ENCODE data around the gene AQP9.
"Not testable (repeated sequence)": the region's sequence is repeated elsewhere in the genome, so short reads cannot be mapped to it uniquely, and the experiment has no call there.

Gene AQP9

GRCh38 chr15:58110999-58111717 is 27.0 kb upstream of the AQP9 start:
- H3K9ac ChIP-seq (ENCODE audit: low read length) = no peak overlapping the region
- no peak overlapping the region for H3K4me2 ChIP-seq (ENCODE audit: low read length)
- no peaks in the 10 kb centered on the region for H3K36me3 ChIP-seq (ENCODE audit: insufficient read depth, low read length)
- no peaks in the 10 kb centered on the region for H3K4me1 ChIP-seq (ENCODE audit: insufficient read depth, low read length, severe bottlenecking)
- H3K4me3 ChIP-seq (ENCODE audit: low read depth, low read length, poor library complexity, severe bottlenecking) = no peak overlapping the region
- no peak overlapping the region for H2AFZ ChIP-seq (ENCODE audit: low read length)
- no peak overlapping the region for H3K27ac ChIP-seq (ENCODE audit: low read depth, low read length, poor library complexity, severe bottlenecking)
- no peaks in the 10 kb centered on the region for H3K9me2 ChIP-seq (ENCODE audit: low read depth, low read length)
- no peaks in the 10 kb centered on the region for H3F3A ChIP-seq (ENCODE audit: insufficient read depth, low read length)
- no peaks in the 10 kb centered on the region for H3K27me3 ChIP-seq (ENCODE audit: insufficient read depth, low read length)
- no peaks in the 10 kb centered on the region for H4K20me1 ChIP-seq (ENCODE audit: insufficient read depth, low read length)
- no peaks in the 10 kb centered on the region for H3K79me2 ChIP-seq (ENCODE audit: insufficient read depth, low read length)
- TF ChIP-seq EZH2 (IDR thresholded peaks at IDR 0.05; ENCODE audit: borderline replicate concordance, low read length) = no peak
- TF ChIP-seq, protein P1, sequence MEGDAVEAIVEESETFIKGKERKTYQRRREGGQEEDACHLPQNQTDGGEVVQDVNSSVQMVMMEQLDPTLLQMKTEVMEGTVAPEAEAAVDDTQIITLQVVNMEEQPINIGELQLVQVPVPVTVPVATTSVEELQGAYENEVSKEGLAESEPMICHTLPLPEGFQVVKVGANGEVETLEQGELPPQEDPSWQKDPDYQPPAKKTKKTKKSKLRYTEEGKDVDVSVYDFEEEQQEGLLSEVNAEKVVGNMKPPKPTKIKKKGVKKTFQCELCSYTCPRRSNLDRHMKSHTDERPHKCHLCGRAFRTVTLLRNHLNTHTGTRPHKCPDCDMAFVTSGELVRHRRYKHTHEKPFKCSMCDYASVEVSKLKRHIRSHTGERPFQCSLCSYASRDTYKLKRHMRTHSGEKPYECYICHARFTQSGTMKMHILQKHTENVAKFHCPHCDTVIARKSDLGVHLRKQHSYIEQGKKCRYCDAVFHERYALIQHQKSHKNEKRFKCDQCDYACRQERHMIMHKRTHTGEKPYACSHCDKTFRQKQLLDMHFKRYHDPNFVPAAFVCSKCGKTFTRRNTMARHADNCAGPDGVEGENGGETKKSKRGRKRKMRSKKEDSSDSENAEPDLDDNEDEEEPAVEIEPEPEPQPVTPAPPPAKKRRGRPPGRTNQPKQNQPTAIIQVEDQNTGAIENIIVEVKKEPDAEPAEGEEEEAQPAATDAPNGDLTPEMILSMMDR (IDR thresholded peaks at IDR 0.05; ENCODE audit: low read length) = no peak
- no peaks in the 10 kb centered on the region for H3K9me3 ChIP-seq (ENCODE audit: low read length)

DNA sequence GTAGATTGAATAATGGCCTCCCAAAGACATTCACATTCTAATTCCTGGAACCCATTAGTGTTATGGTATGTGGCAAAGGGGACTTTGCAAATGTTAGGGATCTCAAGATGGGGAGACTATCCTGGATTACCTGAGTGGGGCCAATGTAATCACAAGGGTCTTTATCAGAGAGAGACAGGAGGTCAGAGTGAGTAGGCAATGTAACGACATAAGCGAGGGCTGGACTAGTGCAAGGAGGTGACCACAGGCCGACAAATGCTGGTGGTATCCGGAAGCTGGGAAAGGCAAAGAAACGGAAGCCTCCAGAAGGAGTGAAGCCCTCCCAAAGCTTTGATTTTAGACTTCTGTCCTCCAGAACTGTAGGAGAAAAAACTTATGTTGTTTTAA is 26.5 kb upstream of the AQP9 start:
- Histone ChIP-seq H2AFZ (ENCODE audit: low read length) (no peak overlapping the region), H3K27me3 (ENCODE audit: insufficient read depth, low read length) (no peaks in the 10 kb centered on the region), H3K9me2 (ENCODE audit: low read depth, low read length) (no peaks in the 10 kb centered on the region), H3K4me1 (ENCODE audit: insufficient read depth, low read length, severe bottlenecking) (no peaks in the 10 kb centered on the region), H3K27ac (ENCODE audit: low read depth, low read length, poor library complexity, severe bottlenecking) (no peak overlapping the region), H4K20me1 (ENCODE audit: insufficient read depth, low read length) (no peaks in the 10 kb centered on the region), H3K4me2 (ENCODE audit: low read length) (no peak overlapping the region), H3K79me2 (ENCODE audit: insufficient read depth, low read length) (no peaks in the 10 kb centered on the region), H3K9me3 (ENCODE audit: low read length) (no peaks in the 10 kb centered on the region), H3K9ac (ENCODE audit: low read length) (no peak overlapping the region), H3K4me3 (ENCODE audit: low read depth, low read length, poor library complexity, severe bottlenecking) (no peak overlapping the region), H3K36me3 (ENCODE audit: insufficient read depth, low read length) (no peaks in the 10 kb centered on the region), H3F3A (ENCODE audit: insufficient read depth, low read length) (no peaks in the 10 kb centered on the region)
- TF ChIP-seq EZH2 (IDR thresholded peaks at IDR 0.05; ENCODE audit: borderline replicate concordance, low read length) = no peak
- TF ChIP-seq, protein P1 (IDR thresholded peaks at IDR 0.05; ENCODE audit: low read length) = no peak

DNA sequence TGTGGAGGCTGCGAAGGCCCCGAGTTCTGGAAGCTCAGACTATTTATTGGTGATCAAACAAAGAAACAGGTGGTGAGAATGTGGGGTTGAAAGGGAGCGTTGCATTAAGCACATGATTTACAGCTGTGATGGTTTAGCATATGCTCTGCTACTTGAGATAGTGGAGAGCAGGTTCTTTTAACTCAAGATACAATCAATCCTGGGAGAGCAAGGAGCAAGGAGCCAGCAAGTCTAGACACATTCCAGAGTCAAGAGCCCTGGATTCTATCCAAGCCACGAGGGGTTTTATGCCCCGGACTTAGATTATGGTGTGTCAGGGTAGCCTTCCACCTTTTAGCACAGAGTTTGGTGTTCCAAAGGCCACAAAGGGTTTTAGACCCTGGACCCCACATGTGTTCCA is 24.8 kb upstream of the AQP9 start:
- not testable (repeated sequence) for H3K36me3 ChIP-seq (ENCODE audit: insufficient read depth, low read length); H2AFZ ChIP-seq (ENCODE audit: low read length); H3K79me2 ChIP-seq (ENCODE audit: insufficient read depth, low read length); H3K27ac ChIP-seq (ENCODE audit: low read depth, low read length, poor library complexity, severe bottlenecking); H3K9me3 ChIP-seq (ENCODE audit: low read length); H3K4me2 ChIP-seq (ENCODE audit: low read length); H3K9ac ChIP-seq (ENCODE audit: low read length); H3K4me3 ChIP-seq (ENCODE audit: low read depth, low read length, poor library complexity, severe bottlenecking); H3F3A ChIP-seq (ENCODE audit: insufficient read depth, low read length); H3K4me1 ChIP-seq (ENCODE audit: insufficient read depth, low read length, severe bottlenecking); H4K20me1 ChIP-seq (ENCODE audit: insufficient read depth, low read length); H3K27me3 ChIP-seq (ENCODE audit: insufficient read depth, low read length); H3K9me2 ChIP-seq (ENCODE audit: low read depth, low read length)

DNA sequence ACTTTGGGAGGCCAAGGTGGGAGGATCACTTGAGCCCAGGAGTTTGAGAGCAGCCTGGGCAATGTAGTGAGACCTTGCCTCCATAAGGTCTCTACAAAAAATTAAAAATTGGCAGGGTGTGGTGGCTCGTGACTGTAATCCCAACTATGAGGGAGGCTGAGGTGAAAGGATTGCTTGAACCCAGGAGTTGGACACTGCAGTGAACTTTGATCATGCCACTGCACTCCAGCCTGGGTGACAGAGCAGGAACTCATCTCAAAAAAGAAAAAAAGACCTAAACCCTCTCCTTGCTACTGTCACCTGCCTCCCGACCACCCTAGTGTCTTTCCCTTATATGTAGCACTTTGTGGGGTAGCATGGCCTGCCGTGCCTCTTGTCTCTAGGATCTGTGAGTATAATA is 23.8 kb upstream of the AQP9 start:
- H3K4me1 ChIP-seq (ENCODE audit: insufficient read depth, low read length, severe bottlenecking) = no peaks in the 10 kb centered on the region
- H3F3A ChIP-seq (ENCODE audit: insufficient read depth, low read length) = no peaks in the 10 kb centered on the region
- no peaks in the 10 kb centered on the region for H4K20me1 ChIP-seq (ENCODE audit: insufficient read depth, low read length)
- no peaks in the 10 kb centered on the region for H3K9me3 ChIP-seq (ENCODE audit: low read length)
- no peak overlapping the region for H3K9ac ChIP-seq (ENCODE audit: low read length)
- H3K27me3 ChIP-seq (ENCODE audit: insufficient read depth, low read length) = no peaks in the 10 kb centered on the region
- H3K79me2 ChIP-seq (ENCODE audit: insufficient read depth, low read length) = no peaks in the 10 kb centered on the region
- H3K27ac ChIP-seq (ENCODE audit: low read depth, low read length, poor library complexity, severe bottlenecking) = no peak overlapping the region
- no peak overlapping the region for H2AFZ ChIP-seq (ENCODE audit: low read length)
- H3K4me3 ChIP-seq (ENCODE audit: low read depth, low read length, poor library complexity, severe bottlenecking) = no peak overlapping the region
- no peak overlapping the region for H3K4me2 ChIP-seq (ENCODE audit: low read length)
- no peak for TF ChIP-seq EZH2 (IDR thresholded peaks at IDR 0.05; ENCODE audit: borderline replicate concordance, low read length)
- TF ChIP-seq, protein P1 (IDR thresholded peaks at IDR 0.05; ENCODE audit: low read length) = no peak
- H3K36me3 ChIP-seq (ENCODE audit: insufficient read depth, low read length) = no peaks in the 10 kb centered on the region
- no peaks in the 10 kb centered on the region for H3K9me2 ChIP-seq (ENCODE audit: low read depth, low read length)

All from OCI-LY1 (cell line).